ENCODE results near the gene ARSI.

ARSI gene

DNA sequence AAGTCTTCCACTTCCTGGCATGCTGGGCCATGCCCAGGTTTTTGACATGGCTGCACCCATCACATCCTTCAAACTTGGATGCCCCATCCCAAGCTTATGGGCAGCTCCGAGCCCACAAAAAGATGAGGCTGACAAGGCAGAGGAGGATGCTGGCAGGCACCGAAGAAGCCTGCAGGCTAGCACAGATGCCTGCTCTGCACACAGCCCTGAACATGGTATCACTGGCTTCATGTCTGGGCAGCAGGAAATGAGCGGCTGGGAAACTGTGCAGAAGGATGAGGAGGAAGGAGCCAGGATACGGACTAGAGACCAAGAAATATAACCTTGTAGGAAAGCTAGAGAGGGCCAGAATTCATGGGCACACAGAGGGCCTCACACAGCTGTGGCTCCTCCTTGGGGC, 27.9 kb downstream of the ARSI start:
- H3K4me3 ChIP-seq (ENCODE audit: low read length), result no peak overlapping the region
- TF ChIP-seq, protein P1, sequence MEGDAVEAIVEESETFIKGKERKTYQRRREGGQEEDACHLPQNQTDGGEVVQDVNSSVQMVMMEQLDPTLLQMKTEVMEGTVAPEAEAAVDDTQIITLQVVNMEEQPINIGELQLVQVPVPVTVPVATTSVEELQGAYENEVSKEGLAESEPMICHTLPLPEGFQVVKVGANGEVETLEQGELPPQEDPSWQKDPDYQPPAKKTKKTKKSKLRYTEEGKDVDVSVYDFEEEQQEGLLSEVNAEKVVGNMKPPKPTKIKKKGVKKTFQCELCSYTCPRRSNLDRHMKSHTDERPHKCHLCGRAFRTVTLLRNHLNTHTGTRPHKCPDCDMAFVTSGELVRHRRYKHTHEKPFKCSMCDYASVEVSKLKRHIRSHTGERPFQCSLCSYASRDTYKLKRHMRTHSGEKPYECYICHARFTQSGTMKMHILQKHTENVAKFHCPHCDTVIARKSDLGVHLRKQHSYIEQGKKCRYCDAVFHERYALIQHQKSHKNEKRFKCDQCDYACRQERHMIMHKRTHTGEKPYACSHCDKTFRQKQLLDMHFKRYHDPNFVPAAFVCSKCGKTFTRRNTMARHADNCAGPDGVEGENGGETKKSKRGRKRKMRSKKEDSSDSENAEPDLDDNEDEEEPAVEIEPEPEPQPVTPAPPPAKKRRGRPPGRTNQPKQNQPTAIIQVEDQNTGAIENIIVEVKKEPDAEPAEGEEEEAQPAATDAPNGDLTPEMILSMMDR (IDR thresholded peaks at IDR 0.05; ENCODE audit: insufficient read depth, low read depth, low read length, missing control alignments), result no peak
- DNase-seq (ENCODE audit: low read depth), result no peak

DNA sequence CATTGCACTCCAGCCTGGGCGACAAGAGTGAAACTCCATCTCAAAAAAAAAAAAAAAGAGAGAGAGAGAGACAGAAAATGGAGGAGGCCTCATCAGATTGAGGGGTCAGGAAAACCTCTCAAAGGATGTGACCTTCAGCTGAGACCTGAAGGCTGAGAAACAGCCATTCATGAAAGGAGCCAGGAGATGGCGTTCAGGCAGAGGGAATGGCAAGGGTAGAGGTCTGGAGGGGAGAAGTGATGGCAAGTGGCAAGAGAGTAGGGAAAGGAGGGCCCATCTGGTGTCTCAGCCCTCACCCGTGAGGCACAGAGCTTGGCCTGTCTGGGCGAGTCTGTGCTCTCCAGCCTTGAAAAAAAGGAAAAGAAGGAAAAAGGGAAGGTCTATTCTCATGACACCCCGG, 30.2 kb downstream of the ARSI start:
- DNase-seq (ENCODE audit: low read depth), result peak; percentile 63
- H3K4me3 ChIP-seq (ENCODE audit: low read length), result no peak overlapping the region
- TF ChIP-seq, protein P1 (IDR thresholded peaks at IDR 0.05; ENCODE audit: insufficient read depth, low read depth, low read length, missing control alignments), result peak; percentile 74

DNA sequence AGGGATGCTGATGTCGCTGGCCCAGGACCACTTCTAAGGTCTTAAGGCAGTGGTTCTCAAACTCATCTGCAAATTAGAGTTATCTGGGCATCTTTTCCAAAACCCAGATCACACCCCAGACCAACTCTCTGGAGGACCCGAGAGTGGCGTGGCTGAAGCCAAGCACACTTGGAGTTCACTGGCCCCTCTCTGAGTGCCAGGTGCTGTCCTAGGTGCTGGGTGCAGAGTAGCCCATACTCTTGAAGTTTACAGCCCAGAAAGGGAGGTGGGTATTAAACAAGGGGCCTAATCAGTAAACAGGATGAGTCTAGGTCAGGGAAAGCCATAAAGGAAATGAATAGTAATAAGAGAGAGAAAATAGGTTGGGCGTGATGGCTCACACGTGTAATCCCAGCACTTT, 30.8 kb downstream of the ARSI start:
- TF ChIP-seq, protein P1 (IDR thresholded peaks at IDR 0.05; ENCODE audit: insufficient read depth, low read depth, low read length, missing control alignments), result no peak
- DNase-seq (ENCODE audit: low read depth), result no peak
- H3K4me3 ChIP-seq (ENCODE audit: low read length), result no peak overlapping the region

- TF ChIP-seq, protein P1 (IDR thresholded peaks at IDR 0.05; ENCODE audit: insufficient read depth, low read depth, low read length, missing control alignments), result no peak
- no peak for DNase-seq (ENCODE audit: low read depth)
- H3K4me3 ChIP-seq (ENCODE audit: low read length), result no peak overlapping the region
Measured at GRCh38 chr5:150271296-150271692, 31.4 kb downstream of the ARSI start.

DNA sequence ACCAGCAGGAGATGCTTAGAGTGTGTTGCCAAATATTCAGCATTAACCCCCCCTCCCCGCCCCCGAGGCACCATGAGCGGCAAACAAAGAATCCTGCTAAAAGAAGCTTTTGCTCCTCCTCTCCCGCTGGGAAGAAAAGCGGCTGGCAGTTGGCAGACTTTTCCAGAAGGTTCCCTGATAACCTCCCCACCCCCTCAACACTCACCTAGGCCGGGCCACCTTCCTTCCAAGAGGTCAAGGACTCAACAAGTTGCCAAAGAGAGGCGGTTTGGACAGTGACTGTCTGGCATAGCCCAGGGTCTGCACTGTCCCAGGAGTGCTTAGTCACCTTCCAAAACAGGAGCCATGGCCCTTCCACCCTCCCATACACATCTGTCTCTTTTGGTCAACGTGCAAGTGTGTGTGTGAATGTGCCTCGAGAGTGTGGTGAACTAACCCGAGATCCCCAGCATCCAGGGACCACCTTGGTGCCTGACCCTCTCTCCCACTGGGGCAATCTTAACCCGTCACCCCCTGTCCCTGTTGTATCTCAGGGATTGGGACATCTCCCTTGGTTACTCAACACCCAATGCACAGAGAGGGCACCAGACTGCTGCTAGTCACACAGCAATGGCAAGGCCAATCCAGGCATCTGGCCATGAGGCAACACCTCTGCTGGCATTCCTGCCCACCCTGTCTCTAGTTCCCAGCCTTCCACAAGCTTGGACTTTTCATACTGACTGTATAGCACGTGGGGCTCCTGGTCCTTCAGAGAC, 32.0 kb downstream of the ARSI start:
- no peak for DNase-seq (ENCODE audit: low read depth)
- H3K4me3 ChIP-seq (ENCODE audit: low read length), result no peak overlapping the region
- TF ChIP-seq, protein P1 (IDR thresholded peaks at IDR 0.05; ENCODE audit: insufficient read depth, low read depth, low read length, missing control alignments), result no peak

DNA sequence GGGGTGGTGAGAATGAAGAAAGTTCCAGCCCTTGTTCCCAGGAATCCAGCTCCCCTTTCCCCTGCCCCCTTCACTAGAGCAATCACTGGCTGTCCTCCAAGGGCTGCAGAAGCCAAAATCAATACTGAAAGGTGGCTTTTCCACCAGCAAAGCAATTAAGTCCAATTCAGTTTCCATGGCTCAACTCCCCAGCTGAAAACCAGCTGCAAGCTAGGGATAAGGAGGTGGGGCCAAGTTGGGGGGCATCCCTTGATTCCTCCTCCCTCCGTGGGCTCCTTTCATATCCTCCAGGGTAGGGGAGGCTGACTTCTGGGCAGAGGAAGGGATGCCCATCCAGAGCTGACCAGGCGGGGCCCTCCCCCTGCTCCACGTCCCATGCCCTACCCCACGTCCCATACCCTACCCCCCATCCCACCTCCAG, 35.8 kb downstream of the ARSI start:
- no peak overlapping the region for H3K4me3 ChIP-seq (ENCODE audit: low read length)
- no peak for DNase-seq (ENCODE audit: low read depth)
- TF ChIP-seq, protein P1 (IDR thresholded peaks at IDR 0.05; ENCODE audit: insufficient read depth, low read depth, low read length, missing control alignments), result no peak

- TF ChIP-seq, protein P1 (IDR thresholded peaks at IDR 0.05; ENCODE audit: insufficient read depth, low read depth, low read length, missing control alignments), result no peak
- H3K4me3 ChIP-seq (ENCODE audit: low read length), result no peak overlapping the region
- no peak for DNase-seq (ENCODE audit: low read depth)
Measured at GRCh38 chr5:150265870-150266383, 36.8 kb downstream of the ARSI start.
